ENCODE measurements around the gene TTC29.

- no peak for TF ChIP-seq CTCF (IDR thresholded peaks at IDR 0.05; ENCODE audit: poor library complexity)
- no peak for TF ChIP-seq EZH2 (IDR thresholded peaks at IDR 0.05; ENCODE audit: borderline replicate concordance)
- no peak for TF ChIP-seq EZH2phosphoT487 (IDR thresholded peaks at IDR 0.05; ENCODE audit: low read depth, severe bottlenecking, unreplicated experiment)
These were observed 29.9 kb upstream of the TTC29 start for GRCh38 chr4:146975527-146975926.

Data from hepatocyte (in vitro differentiated cells).